ENCODE measurements around the gene PDE2A. TPM values are rescaled to one million over a fixed set of nuclear protein-coding genes. Genes with fewer than 3 reads are reported as not detected.

The PDE2A gene
- polyA plus RNA-seq, 3 donors, result 0.18 to 1.7 (median 0.53) TPM

DNA sequence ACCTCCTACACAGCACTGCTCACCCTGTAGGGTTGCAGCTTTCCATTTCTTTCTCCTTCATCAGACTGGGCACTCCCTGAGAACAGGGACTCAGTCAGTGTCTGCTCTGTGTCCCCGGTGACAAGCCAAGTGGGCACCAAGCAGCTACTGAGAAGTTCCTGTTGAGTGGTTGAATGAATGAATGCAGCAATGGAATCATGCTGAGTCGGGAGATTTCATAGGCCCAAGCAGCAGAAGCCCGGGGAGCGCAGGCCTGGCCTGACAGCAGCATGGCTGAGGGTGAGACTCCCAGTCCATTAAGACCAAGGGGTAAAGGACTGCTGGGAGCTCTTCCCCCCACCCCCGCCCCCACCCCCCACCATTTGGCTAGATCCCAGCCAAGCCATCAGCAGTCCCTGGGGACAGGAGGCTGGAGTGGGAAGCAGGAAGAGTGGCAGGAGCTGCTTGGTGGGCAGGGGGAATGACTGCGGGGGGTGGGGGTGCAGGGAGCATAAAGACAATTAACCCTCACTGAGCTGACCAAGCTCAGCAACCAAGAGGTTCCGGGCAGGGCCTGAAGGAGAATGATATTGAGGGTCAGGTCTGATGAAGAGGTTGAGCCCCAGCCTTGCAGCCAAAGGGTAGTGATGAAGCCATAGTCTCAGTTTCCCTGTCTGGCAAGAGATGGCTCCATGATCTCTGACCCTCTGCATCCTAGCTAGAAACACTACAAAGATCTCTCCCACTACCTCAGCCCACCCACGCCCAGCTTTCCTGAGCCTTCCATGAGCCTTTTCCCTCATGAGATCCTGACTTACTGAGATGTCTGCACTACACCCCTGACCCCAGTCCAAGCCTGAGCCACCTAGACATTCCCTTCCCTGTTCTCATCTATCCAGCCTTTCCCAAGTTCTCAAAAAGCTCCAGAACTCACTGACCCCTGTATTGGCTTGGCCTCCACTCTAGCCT, 2.8 kb downstream of the PDE2A start:
- 66% methylated on average over 2 of the region's 8 CpGs for WGBS (ENCODE audit: insufficient coverage)
- no peak overlapping the region for H3K4me2 ChIP-seq (replicated peaks; ENCODE audit: extremely low read depth, low read length, poor library complexity, severe bottlenecking)
- H4K20me1 ChIP-seq (ENCODE audit: insufficient read depth, low read length), result peaks cover 24% of the 10 kb centered on the region
- H3K9me3 Mint-ChIP-seq, result peaks cover 8 to 20% (median 16%) of the 10 kb centered on the region in 7 donors
- H3K79me2 ChIP-seq (ENCODE audit: insufficient read depth, low read length), result no peaks in the 10 kb centered on the region
- H3K9ac ChIP-seq (ENCODE audit: insufficient read depth, low read length, poor library complexity, severe bottlenecking), result no peak overlapping the region
- no peak for DNase-seq
- peak overlapping the region in 1 of 7 donors; percentile 42 for H3K27ac Mint-ChIP-seq
- H2AFZ ChIP-seq (ENCODE audit: insufficient read depth, low read depth, low read length, poor library complexity, severe bottlenecking), result no peak overlapping the region
- TF ChIP-seq, protein P1, sequence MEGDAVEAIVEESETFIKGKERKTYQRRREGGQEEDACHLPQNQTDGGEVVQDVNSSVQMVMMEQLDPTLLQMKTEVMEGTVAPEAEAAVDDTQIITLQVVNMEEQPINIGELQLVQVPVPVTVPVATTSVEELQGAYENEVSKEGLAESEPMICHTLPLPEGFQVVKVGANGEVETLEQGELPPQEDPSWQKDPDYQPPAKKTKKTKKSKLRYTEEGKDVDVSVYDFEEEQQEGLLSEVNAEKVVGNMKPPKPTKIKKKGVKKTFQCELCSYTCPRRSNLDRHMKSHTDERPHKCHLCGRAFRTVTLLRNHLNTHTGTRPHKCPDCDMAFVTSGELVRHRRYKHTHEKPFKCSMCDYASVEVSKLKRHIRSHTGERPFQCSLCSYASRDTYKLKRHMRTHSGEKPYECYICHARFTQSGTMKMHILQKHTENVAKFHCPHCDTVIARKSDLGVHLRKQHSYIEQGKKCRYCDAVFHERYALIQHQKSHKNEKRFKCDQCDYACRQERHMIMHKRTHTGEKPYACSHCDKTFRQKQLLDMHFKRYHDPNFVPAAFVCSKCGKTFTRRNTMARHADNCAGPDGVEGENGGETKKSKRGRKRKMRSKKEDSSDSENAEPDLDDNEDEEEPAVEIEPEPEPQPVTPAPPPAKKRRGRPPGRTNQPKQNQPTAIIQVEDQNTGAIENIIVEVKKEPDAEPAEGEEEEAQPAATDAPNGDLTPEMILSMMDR (IDR thresholded peaks at IDR 0.05), result no peak
- peaks cover 0 to 2% of the 10 kb centered on the region in 2 donors for H3K36me3 Mint-ChIP-seq
- intact Hi-C loops (cut with micrococcal nuclease), result no loop called here
- H3K9me3 ChIP-seq (replicated peaks in 1 of 2; ENCODE audit: control insufficient read depth in 1 of 2, insufficient read depth in 1 of 2, low read length in 2 of 2), result peaks cover 14 to 20% of the 10 kb centered on the region in 2 donors
- peak overlapping the region in 1 of 2 donors; percentile 67 for H3K4me3 Mint-ChIP-seq
- H3K27ac ChIP-seq (ENCODE audit: low read depth in 1 of 2, low read length in 2 of 2), result no peak overlapping the region
- peaks cover 32 to 81% of the 10 kb centered on the region in 2 donors for H3K27me3 ChIP-seq (ENCODE audit: control insufficient read depth in 2 of 2, insufficient read depth in 2 of 2, low read length in 2 of 2)
- no peaks in the 10 kb centered on the region for H3K36me3 ChIP-seq (replicated peaks in 1 of 2; ENCODE audit: control insufficient read depth in 1 of 2, insufficient read depth in 2 of 2, low read length in 2 of 2)
- peaks cover 64 to 67% (median 67%) of the 10 kb centered on the region in 3 donors for H3K27me3 Mint-ChIP-seq (ENCODE audit: low read depth in 3 of 3)
- no peaks in the 10 kb centered on the region for H3K4me1 Mint-ChIP-seq
- no peaks in the 10 kb centered on the region for H3K4me1 ChIP-seq (ENCODE audit: control insufficient read depth in 1 of 2, insufficient read depth in 2 of 2, low read length in 2 of 2)
- no peak overlapping the region for H3K4me3 ChIP-seq (replicated peaks in 1 of 3; ENCODE audit: low read depth in 2 of 3, low read length in 3 of 3)

DNA sequence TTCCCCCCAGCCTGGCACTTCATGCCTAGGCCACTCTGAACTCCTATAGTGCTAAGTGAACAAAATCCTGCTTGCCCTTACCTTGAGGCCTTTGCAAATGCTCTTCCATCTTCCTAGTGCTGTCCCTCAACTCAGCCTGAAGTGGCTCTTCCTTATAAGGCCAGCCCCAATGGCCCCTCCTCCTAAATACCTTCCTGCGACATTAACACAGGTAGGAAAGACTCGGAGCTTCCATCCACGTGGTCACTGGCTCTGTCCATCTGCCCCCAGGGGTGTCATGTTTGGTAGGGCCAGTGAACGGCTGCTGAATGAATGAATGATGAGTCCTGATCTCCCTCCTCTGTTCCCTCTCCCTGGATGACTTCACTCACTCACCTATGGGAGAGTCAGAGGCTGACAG, 4.2 kb downstream of the PDE2A start:
- H3K27me3 ChIP-seq (ENCODE audit: control insufficient read depth in 2 of 2, insufficient read depth in 2 of 2, low read length in 2 of 2), result peaks cover 19 to 67% of the 10 kb centered on the region in 2 donors

More for the DNA sequence above, 4.2 kb downstream of the PDE2A start:
- WGBS (ENCODE audit: insufficient coverage), result no CpG with 5 or more reads among the region's 4 CpGs
- TF ChIP-seq, protein P1 (IDR thresholded peaks at IDR 0.05), result no peak
- no peak overlapping the region for H3K4me3 Mint-ChIP-seq
- H4K20me1 ChIP-seq (ENCODE audit: insufficient read depth, low read length), result peaks cover 12% of the 10 kb centered on the region
- H3K4me1 Mint-ChIP-seq, result no peaks in the 10 kb centered on the region
- peaks cover 0 to 2% of the 10 kb centered on the region in 2 donors for H3K36me3 Mint-ChIP-seq
- peaks cover 8 to 23% (median 16%) of the 10 kb centered on the region in 7 donors for H3K9me3 Mint-ChIP-seq
- DNase-seq, result no peak
- H3K9ac ChIP-seq (ENCODE audit: insufficient read depth, low read length, poor library complexity, severe bottlenecking), result no peak overlapping the region
- no peak overlapping the region for H3K27ac Mint-ChIP-seq
- H2AFZ ChIP-seq (ENCODE audit: insufficient read depth, low read depth, low read length, poor library complexity, severe bottlenecking), result no peak overlapping the region
- intact Hi-C loops (cut with micrococcal nuclease), result no loop called here
- H3K4me3 ChIP-seq (replicated peaks in 1 of 3; ENCODE audit: low read depth in 2 of 3, low read length in 3 of 3), result no peak overlapping the region
- H3K27ac ChIP-seq (ENCODE audit: low read depth in 1 of 2, low read length in 2 of 2), result no peak overlapping the region
- no peaks in the 10 kb centered on the region for H3K4me1 ChIP-seq (ENCODE audit: control insufficient read depth in 1 of 2, insufficient read depth in 2 of 2, low read length in 2 of 2)
- H3K4me2 ChIP-seq (replicated peaks; ENCODE audit: extremely low read depth, low read length, poor library complexity, severe bottlenecking), result no peak overlapping the region
- H3K79me2 ChIP-seq (ENCODE audit: insufficient read depth, low read length), result no peaks in the 10 kb centered on the region
- H3K36me3 ChIP-seq (replicated peaks in 1 of 2; ENCODE audit: control insufficient read depth in 1 of 2, insufficient read depth in 2 of 2, low read length in 2 of 2), result no peaks in the 10 kb centered on the region
- H3K9me3 ChIP-seq (replicated peaks in 1 of 2; ENCODE audit: control insufficient read depth in 1 of 2, insufficient read depth in 1 of 2, low read length in 2 of 2), result peaks cover 14 to 20% of the 10 kb centered on the region in 2 donors
- peaks cover 55 to 62% (median 58%) of the 10 kb centered on the region in 3 donors for H3K27me3 Mint-ChIP-seq (ENCODE audit: low read depth in 3 of 3)
